ENCODE data around the gene DIPK1A. TPM values are rescaled to one million over a fixed set of nuclear protein-coding genes. Genes with fewer than 3 reads are reported as not detected.

The DIPK1A gene
- total RNA-seq, 4 donors from 2014 or later = 9.1 to 27.2 (median 18.3) TPM

GRCh38 chr1:92877792-92878191 is 83.5 kb downstream of the DIPK1A start:
- DNase-seq (ENCODE audit: low spot score) = no peak
- TF ChIP-seq CTCF (IDR thresholded peaks at IDR 0.05) = no peak
- ATAC-seq (ENCODE audit: low FRiP score) = no peak

GRCh38 chr1:92877081-92877711 is 84.1 kb downstream of the DIPK1A start:
- no peak for DNase-seq (ENCODE audit: low spot score)
- ATAC-seq (ENCODE audit: low FRiP score) = no peak
- no peak for TF ChIP-seq CTCF (IDR thresholded peaks at IDR 0.05)

- ATAC-seq (ENCODE audit: low FRiP score) = no peak
- no peak for TF ChIP-seq CTCF (IDR thresholded peaks at IDR 0.05)
Observed at GRCh38 chr1:92876351-92876750, 84.9 kb downstream of the DIPK1A start.

GRCh38 chr1:92874987-92875386 is 86.3 kb downstream of the DIPK1A start:
- no peak for DNase-seq (ENCODE audit: low spot score)
- no peak for TF ChIP-seq CTCF (IDR thresholded peaks at IDR 0.05)
- ATAC-seq (ENCODE audit: low FRiP score) = no peak

More at GRCh38 chr1:92876351-92876750, 84.9 kb downstream of the DIPK1A start:
- DNase-seq (ENCODE audit: low spot score) = no peak

GRCh38 chr1:92872719-92873118 is 88.5 kb downstream of the DIPK1A start:
- ATAC-seq (ENCODE audit: low FRiP score) (no peak), DNase-seq (ENCODE audit: low spot score) (no peak)
- no peak for TF ChIP-seq CTCF (IDR thresholded peaks at IDR 0.05)

- DNase-seq (ENCODE audit: low spot score) = no peak
- TF ChIP-seq CTCF (IDR thresholded peaks at IDR 0.05) = no peak
- ATAC-seq (ENCODE audit: low FRiP score) = no peak
Observed at GRCh38 chr1:92870591-92870990, 90.7 kb downstream of the DIPK1A start.

GRCh38 chr1:92864131-92864530 is 97.1 kb downstream of the DIPK1A start:
- no peak for TF ChIP-seq CTCF (IDR thresholded peaks at IDR 0.05)
- DNase-seq (ENCODE audit: low spot score) (no peak), ATAC-seq (ENCODE audit: low FRiP score) (no peak)
